Activated effector memory CD4-positive, alpha-beta T cell treated with anti-CD3 and anti-CD28 coated beads, Interleukin-2, amount 50 U/mL, for 16 hours (primary cell): ENCODE results near the gene ATAD2B.
"Not testable (repeated sequence)": the region's sequence is repeated elsewhere in the genome, so short reads cannot be mapped to it uniquely, and the experiment has no call there.

ENCODE experiments used
- DNase-seq: peaks from one replicate; pipeline ENCODE4 v3.0.0-alpha.2; 2020

The ATAD2B gene

GRCh38 chr2:23926750-23927571, at the start of gene ATAD2B:
Gene ATAD2B, minus strand, starts transcription at chr2:23927123. Its CDS starts 353 bp downstream, at chr2:23926770.
- peak; percentile 98 for DNase-seq

DNA sequence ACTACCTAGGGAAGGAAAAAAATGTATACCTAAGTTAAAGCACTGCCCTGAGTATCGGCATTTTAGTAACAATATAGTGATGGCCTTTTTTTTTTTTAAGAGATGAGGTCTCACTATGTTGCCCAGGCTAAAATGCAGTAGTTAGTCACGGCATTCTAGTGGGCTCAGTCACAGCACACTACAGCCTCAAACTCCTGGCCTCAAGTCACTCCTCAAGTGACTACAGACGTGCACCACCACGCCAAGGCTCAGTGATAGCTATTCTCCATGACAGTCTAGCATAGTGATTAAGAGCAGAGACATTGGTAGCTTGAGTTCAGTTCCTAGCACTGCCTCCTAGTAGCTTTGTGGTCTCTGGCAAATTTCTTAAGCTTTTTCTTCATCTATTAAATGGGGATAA, 40.9 kb upstream of the ATAD2B start:
- DNase-seq = no peak

DNA sequence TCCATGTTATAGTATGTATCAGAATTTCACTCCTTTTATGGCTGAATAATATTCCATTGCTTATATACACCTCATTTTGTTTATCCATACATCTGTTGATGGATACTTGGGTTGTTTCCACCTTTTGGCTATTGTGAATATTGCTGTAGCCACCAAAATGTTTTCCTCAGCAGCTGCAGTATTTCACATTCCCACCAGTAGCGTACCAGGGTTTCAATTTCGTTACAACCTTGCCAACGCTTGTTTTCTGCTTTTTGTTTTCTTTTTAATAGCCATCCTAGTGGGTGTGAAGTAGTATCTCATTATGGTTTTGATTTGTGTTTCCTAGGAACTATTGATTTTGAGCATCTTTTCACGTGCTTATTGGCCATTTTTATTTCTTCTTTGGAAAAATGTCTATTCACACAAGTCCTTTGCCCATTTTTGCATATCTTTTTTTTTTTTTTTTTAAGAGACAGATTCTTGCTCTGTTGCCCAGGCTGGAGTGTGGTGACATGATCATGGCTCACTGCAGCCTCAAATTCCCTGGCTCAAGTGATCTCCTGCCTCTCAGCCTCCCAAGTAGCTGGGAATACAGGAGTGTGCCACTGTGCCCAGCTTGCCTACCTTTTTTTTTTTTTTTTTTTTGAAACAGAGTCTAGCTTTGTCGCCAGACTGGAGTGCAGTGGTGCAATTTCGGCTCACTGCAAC, 27.5 kb upstream of the ATAD2B start:
- DNase-seq = no peak

GRCh38 chr2:23953625-23954024, 26.7 kb upstream of the ATAD2B start:
- no peak for DNase-seq

DNA sequence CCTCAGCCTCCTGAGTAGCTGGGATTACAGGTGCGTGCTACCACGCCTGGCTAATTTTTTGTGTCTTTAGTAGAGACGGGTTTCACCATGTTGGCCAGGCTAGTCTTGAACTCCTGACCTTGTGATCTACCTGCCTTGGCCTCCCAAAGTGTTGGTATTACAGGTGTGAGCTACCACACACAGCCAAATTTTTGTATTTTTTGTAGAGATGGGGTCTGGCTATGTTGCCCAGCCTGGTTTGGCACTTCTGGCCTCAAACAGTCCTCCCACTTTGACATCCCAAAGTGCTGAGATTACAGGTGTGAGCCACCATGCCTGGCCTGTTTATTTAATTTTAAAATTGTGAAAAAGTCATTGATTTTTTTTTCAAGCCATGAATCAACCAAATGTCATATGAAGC, 25.6 kb upstream of the ATAD2B start:
- not testable (repeated sequence) for DNase-seq

DNA sequence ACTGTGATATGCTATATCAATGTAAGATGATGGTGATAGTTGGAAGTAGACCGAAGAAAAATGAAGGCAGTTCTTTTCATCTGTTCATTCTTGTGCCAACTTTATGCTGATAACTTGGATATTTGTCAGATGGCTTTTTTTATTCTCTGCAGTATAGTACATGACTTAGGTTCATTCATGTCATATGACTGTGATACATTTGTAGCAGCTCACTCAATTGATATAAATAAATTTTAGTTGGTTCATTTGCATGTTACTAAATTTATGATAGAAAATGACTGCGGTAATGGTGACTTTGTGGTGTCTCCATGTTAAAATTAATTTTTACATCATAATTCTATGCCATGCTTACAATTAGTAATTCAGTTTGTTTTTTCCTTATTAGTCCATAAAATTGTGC, 20.4 kb upstream of the ATAD2B start:
- DNase-seq = no peak

DNA sequence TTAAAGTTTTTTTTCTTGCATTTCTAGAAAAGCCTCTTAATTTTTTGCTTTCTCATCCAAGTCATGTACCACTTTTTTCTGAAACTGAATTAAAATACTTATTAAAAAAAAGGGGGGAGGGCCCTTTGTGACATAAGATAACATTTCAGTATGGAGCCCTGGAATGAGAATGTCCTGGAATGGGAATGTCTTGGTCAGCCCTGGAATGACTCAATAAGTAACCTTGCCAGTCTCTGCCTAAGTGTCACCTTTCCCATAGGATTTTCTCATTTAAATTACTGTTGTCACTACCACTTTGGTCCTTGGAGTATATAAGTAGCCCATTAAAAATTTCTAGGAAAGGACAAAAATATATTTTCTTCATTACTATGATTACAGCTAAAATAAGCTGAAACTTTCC, 18.1 kb upstream of the ATAD2B start:
- no peak for DNase-seq

DNA sequence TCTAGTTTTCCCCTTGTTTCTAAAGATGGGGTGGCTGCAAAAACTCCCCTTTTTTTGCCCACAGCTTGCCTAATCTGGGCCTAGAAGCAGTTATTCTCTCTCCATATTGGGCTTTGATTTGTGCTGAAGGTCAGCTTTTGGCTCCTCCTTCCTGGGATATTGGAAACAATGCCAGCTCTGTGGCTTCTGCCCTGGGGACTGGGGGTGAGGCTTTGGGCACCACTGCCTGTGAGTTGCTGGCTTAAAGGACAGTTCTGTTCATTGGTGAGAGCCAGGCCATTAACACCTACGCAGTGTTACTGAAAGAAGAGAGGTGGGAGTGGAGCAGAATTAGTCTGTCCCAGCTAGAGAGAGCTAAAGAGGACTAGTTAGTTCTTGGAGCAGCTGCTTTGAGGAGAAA, 17.6 kb upstream of the ATAD2B start:
- DNase-seq = no peak

DNA sequence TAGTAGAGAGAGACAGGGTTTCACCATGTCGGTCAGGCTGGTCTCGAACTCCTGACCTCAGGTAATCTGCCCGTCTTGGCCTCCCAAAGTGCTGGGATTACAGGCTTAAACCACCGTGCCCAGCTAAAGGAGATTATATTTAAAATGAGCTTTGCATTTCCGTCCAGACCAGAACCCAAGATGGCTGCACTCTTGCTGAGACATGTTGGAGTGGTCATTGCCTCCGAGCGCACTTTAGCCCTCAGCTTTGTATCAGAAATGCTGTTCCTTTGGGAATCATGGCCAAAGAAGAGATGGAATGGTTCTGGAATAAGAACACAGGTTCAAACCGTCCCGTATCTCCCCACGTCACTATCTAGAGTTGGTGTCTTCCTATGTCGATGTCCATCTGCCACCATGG, 16.7 kb upstream of the ATAD2B start:
- no peak for DNase-seq

DNA sequence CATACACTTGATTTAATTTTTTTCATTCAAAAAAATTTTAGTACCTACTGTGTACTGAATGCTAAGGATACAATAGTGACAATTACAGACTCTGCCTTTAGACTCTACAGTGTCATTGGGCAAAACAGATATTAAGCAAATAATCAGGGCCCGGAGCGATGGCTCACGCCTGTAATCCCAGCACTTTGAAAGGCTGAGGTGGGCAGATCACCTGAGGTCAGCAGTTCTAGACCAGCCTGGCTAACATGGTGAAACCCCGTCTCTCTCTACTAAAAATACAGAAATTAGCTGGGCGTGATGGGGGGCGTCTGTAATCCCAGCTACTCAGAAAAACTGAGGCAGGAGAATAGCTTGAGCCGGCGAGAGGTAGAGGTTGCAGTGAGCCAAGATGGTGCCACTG, 14.7 kb upstream of the ATAD2B start:
- DNase-seq = no peak

DNA sequence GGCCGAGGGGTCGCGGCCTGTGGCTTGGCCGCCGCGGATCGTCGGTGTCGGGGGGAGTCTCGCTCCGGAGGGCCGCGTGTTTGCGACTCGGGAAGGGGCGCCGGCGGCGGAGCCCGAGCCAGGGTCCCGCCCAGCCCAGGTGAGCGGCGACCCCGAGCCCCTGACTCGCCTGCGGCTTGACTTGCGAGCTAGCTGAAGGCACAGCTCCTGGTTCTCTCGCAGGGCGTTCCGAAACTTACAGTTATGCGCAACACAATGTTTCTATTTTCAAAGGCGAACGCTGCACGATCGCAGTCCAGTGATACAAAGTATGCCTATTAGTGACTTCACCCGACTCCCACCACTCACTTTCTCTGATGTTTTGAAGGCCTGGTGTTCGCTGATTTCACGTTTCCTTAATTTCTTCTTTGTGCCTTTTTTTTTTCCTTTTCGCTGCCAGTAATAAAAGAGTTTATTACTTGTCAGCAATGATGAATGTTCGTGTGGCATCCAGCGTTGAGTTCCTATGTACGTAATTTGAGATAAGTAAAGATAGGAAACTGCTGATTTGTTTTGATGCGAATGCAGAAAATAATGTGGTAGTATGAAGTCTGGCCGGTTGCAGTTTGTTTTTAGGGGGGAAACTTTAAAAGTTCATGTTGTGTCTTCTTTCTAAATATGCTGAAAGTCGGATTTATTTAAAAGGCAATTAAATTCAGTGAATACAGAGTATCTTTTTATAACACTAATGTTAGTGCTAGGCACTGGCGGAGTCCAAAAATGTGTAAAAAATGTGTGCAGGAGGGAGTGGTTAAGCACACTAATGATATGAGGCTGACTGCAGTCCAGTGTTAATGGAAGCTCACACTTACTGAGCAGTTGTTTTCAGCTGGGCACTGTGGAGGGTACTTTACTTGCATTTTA, 14.0 kb upstream of the ATAD2B start:
- DNase-seq = no peak

- DNase-seq = peak; percentile 91
Measured at GRCh38 chr2:23939987-23940717, 13.2 kb upstream of the ATAD2B start, which contains the start of gene UBXN2A. Gene UBXN2A, plus strand, starts transcription at chr2:23940463. Its CDS starts 17,852 bp downstream, at chr2:23958315.

DNA sequence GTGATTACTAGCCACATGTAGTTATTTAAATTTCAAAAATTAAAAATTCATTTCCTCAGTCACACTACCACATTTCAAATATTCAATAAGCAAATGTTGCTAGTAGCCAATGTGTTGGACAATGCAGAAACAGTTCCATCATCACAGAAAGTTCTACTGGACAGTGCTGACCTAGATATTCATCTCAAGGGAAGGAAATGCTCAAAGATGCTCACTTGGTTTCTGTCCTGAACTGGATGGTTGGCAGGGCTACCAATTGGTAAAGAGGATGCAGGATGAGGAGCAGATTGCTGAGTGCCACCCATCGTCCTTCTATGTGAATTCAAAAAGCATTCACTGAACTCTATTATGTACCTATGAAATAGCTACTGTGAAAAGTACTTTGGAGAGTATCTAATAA, 7.3 kb upstream of the ATAD2B start:
- no peak for DNase-seq

- DNase-seq = peak; percentile 75
Measured at GRCh38 chr2:23926290-23926749, 603 bp downstream of the ATAD2B start.

GRCh38 chr2:23925702-23926289, 1.1 kb downstream of the ATAD2B start:
- peak; percentile 80 for DNase-seq

DNA sequence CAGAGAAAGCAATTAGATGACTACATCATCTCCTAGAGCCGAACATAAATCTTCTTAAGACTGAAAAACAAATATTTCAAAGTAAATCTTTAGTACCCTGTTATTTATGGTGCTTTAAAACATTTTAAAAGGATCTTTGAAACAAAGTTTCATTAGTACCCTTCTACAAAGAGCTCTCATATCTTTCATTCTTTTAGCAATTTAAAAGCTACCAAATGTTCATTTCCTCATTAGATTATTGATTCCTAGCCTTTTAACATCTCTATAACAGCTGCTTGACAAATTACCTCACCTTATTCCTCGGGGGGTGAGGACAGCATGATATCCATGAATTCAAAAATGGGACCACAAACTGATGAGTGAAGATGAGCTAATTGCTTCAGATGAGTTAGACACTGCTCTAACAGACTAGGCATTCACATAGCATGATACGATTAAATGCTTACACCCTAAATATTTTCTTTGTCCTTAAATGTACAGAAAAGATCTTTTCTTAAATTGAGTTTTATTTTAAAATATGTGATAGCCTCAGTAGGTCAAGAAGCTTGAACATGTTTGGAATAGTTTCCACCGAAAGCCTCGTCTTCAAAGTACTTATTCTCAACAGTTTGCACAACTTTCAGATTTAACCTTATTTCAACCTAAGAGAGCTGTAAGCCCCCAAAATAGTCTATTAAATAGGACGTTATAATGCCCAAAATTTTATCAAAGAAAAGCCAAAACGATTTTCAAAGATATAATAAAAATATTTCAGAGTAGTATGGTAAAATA, 2.1 kb downstream of the ATAD2B start:
- DNase-seq = no peak

GRCh38 chr2:23918837-23919489, 8.0 kb downstream of the ATAD2B start:
- DNase-seq = no peak

GRCh38 chr2:23916727-23917405, 10.1 kb downstream of the ATAD2B start:
- peak; percentile 66 for DNase-seq

- DNase-seq = no peak
Measured at GRCh38 chr2:23915327-23915726, 11.6 kb downstream of the ATAD2B start.

DNA sequence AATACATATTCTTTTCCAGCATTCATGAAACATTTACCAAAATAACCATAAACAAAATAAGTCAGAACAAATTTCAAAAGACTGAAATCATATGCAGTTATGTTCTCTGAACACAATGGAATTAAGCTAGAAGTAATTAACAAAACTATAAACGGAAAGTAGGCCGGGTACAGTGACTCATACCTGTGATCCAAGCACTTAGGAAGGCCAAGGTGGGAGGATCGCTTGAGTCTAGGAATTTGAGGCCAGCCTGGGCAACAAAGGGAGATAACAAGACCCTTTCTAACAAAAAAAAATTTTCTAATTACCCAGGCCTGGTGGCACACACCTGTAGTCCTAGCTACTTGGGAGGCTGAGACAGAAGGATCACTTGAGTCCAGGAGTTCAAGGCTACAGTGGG, 14.9 kb downstream of the ATAD2B start:
- DNase-seq = no peak
